GM21737 (cell line): ENCODE results near the gene LRCH4.

Experiments used
- ATAC-seq: cut with Tn5 transposase; IDR thresholded peaks from one replicate; pipeline ENCODE4 v1.9.1; 2021; ENCODE audit warnings: mild to moderate bottlenecking, moderate library complexity; ENCODE audit not compliant: unreplicated experiment

LRCH4 gene

GRCh38 chr7:100585511-100586265 lies at the start of gene LRCH4:
Gene LRCH4, minus strand, starts transcription at chr7:100586129. Its CDS starts 29 bp downstream, at chr7:100586100.
- peak; percentile 28 for ATAC-seq

GRCh38 chr7:100632951-100633717 lies 47.2 kb upstream of the LRCH4 start:
- no peak for ATAC-seq

- ATAC-seq: no peak
Observed at GRCh38 chr7:100630066-100630465, 44.1 kb upstream of the LRCH4 start.

GRCh38 chr7:100629117-100629716 lies 43.3 kb upstream of the LRCH4 start:
- no peak for ATAC-seq

GRCh38 chr7:100627238-100627549 lies 41.3 kb upstream of the LRCH4 start:
- no peak for ATAC-seq

GRCh38 chr7:100626530-100627237 lies 40.8 kb upstream of the LRCH4 start:
- ATAC-seq: peak; percentile 84

- no peak for ATAC-seq
Observed at GRCh38 chr7:100626055-100626454, 40.1 kb upstream of the LRCH4 start.

GRCh38 chr7:100623951-100624824 lies 38.3 kb upstream of the LRCH4 start:
- no peak for ATAC-seq

- no peak for ATAC-seq
Observed at GRCh38 chr7:100621554-100621953, 35.6 kb upstream of the LRCH4 start.

- no peak for ATAC-seq
Observed at GRCh38 chr7:100620804-100621203, 34.9 kb upstream of the LRCH4 start.

GRCh38 chr7:100620239-100620638 lies 34.3 kb upstream of the LRCH4 start:
- ATAC-seq: no peak

GRCh38 chr7:100614308-100614861 lies 28.5 kb upstream of the LRCH4 start:
- ATAC-seq: no peak

- ATAC-seq: no peak
Observed at GRCh38 chr7:100613412-100614175, 27.7 kb upstream of the LRCH4 start.

GRCh38 chr7:100612730-100613390 lies 26.9 kb upstream of the LRCH4 start:
- peak; percentile 4 for ATAC-seq

GRCh38 chr7:100611983-100612729 lies 26.2 kb upstream of the LRCH4 start, which contains the start of gene MOSPD3:
Gene MOSPD3, plus strand, starts transcription at chr7:100612540. Its CDS starts 252 bp downstream, at chr7:100612792.
- ATAC-seq: peak; percentile 92

- ATAC-seq: no peak
Observed at GRCh38 chr7:100609958-100610357, 24.0 kb upstream of the LRCH4 start.

- no peak for ATAC-seq
Observed at GRCh38 chr7:100607111-100607510, 21.2 kb upstream of the LRCH4 start.

- ATAC-seq: no peak
Observed at GRCh38 chr7:100606313-100606712, 20.4 kb upstream of the LRCH4 start.
